Suprapubic skin (tissue), 4 donors: Measurements from ENCODE around the gene SH3TC1. TPM values are rescaled to one million over a fixed set of nuclear protein-coding genes. Genes with fewer than 3 reads are reported as not detected.
A peak's percentile ranks its signal among the peaks of the same experiment; 100 is the strongest.

Experiments used
- DNase-seq, 2 donors: peaks; one replicate each; pipeline ENCODE4 v3.0.0-alpha.2; 2019; ENCODE audit warnings: low spot score in 2 of 2
- H3K27ac ChIP-seq: fragments of 200-600 bp; sonication (generic); one replicate; pipeline ENCODE4 v1.5.1; 2019
- H3K27me3 ChIP-seq: fragments of 200-600 bp; sonication (generic); one replicate; pipeline ENCODE4 v1.5.1; 2019
- H3K36me3 ChIP-seq: fragments of 200-600 bp; sonication (generic); one replicate; pipeline ENCODE4 v1.5.1; 2019
- H3K4me1 ChIP-seq: fragments of 200-600 bp; sonication (generic); one replicate; pipeline ENCODE4 v1.5.1; 2019
- H3K4me3 ChIP-seq: fragments of 200-600 bp; sonication (generic); one replicate; pipeline ENCODE4 v1.5.1; 2019; ENCODE audit warnings: mild to moderate bottlenecking
- H3K9me3 ChIP-seq: fragments of 200-600 bp; sonication (generic); one replicate; pipeline ENCODE4 v1.5.1; 2019
- EP300 ChIP-seq: sonication (generic); formaldehyde crosslinking; IDR thresholded peaks from one replicate; pipeline ENCODE4 v1.6.1; 2017; ENCODE audit warnings: antibody characterized with exemption
- POLR2A ChIP-seq, 2 donors: fragments of 450-650 bp; IDR thresholded peaks; one replicate each; pipeline ENCODE4 v1.6.1; 2017; ENCODE audit warnings: antibody characterized with exemption in 2 of 2, mild to moderate bottlenecking in 2 of 2, moderate library complexity in 2 of 2
- POLR2AphosphoS5 ChIP-seq, 3 donors: sonication (generic); formaldehyde crosslinking; IDR thresholded peaks; one replicate each; pipeline ENCODE4 v1.6.1; 2017; ENCODE audit warnings: antibody characterized with exemption in 3 of 3
- WGBS: methylation state at CpG from one replicate; pipeline ENCODE4 v1.1.5; 2018; 5-methylcytosine and 5-hydroxymethylcytosine counted together
- total RNA-seq, 4 donors: library from RNA; depleted of rRNA; stranded (reverse); fragments of >200 nt; gene quantifications; one replicate each; pipeline ENCODE4 v1.1.0, GENCODE V29; 2016
- TF ChIP-seq, protein P1 (sequence below), 2 donors: fragments of 200-600 bp in 1 of 2; fragments of 450-650 bp in 1 of 2; sonication (generic) in 1 of 2; IDR thresholded peaks; one replicate each; pipeline ENCODE4 v1.5.1; 2016 to 2019; ENCODE audit warnings: antibody characterized with exemption in 2 of 2, mild to moderate bottlenecking in 1 of 2, moderate library complexity in 1 of 2

Gene SH3TC1
- total RNA-seq, 4 donors from 2014 or later = 6.3 to 15.1 (median 9.9) TPM

DNA sequence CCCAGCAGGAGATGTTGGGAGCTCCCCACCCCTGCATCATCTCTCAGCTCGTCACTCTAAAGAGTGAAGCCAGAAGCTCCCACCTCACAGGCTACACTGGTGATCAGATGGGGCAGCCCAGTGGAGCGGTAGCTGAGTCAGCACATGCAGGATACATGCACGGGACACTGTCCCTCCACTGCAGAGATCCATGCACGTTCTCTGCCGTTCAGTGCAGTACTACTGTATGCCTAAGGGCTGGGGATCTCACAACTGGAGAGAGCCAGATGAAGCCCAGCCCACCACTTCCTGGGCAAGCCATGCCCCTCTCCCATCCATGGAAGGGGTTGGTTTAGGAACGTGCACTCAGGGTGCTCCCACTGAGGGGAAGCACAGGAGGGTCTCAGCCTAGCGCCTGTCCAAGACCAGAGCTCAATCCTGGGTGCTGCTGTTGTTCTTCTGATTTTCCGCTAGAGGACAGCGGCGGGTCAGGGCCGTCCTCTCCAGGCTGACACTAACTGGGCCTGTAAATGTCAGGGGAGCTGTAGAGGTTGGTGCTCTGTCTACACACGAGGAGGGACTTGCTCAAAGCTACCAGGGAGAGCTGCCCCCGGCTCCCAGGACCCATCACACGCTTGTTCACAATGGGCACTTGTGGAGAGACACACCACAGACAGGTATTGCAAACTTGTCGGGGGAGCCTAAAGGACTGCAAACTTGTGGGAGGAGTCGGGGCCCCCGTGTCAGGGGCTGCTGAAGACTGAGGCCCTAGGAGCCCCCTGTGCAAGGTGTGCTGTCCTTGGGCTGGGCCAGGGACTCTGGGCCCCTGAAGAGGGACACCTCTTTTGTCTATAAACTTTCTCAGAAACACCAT is 22.3 kb upstream of the SH3TC1 start:
- Histone ChIP-seq H3K27me3 (peaks cover 3% of the 10 kb centered on the region), H3K4me3 (no peak overlapping the region), H3K27ac (no peak overlapping the region), H3K4me1 (peaks cover 15% of the 10 kb centered on the region), H3K9me3 (no peaks in the 10 kb centered on the region), H3K36me3 (no peaks in the 10 kb centered on the region)
- TF ChIP-seq, protein P1, sequence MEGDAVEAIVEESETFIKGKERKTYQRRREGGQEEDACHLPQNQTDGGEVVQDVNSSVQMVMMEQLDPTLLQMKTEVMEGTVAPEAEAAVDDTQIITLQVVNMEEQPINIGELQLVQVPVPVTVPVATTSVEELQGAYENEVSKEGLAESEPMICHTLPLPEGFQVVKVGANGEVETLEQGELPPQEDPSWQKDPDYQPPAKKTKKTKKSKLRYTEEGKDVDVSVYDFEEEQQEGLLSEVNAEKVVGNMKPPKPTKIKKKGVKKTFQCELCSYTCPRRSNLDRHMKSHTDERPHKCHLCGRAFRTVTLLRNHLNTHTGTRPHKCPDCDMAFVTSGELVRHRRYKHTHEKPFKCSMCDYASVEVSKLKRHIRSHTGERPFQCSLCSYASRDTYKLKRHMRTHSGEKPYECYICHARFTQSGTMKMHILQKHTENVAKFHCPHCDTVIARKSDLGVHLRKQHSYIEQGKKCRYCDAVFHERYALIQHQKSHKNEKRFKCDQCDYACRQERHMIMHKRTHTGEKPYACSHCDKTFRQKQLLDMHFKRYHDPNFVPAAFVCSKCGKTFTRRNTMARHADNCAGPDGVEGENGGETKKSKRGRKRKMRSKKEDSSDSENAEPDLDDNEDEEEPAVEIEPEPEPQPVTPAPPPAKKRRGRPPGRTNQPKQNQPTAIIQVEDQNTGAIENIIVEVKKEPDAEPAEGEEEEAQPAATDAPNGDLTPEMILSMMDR (IDR thresholded peaks at IDR 0.05) = peak; percentile 53 to 81
- TF ChIP-seq POLR2A (IDR thresholded peaks at IDR 0.05) = no peak
- 37% methylated on average over 10 of the region's 17 CpGs for WGBS
- DNase-seq = no peak

DNA sequence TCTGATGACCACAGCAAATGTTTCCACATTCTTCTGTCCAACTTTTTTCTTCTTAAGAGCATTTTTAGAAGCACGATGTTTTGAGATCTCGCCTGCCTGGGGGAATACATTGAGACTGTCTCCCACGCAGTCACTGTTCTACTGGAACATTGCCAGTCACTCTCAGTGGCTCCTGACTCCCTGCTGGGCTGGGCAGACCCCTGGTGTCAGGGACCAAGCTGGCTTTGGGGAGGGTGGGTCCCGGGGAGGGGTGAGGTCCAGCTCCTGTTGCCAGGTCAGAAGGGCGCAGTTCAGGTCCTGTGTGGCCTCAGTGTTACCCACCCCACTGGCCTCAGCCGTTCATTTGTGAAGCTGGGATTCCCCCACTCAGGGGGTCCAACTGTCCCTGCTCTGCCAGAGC is 21.5 kb upstream of the SH3TC1 start:
- WGBS = 64% methylated on average over 4 of the region's 6 CpGs
- H3K27ac ChIP-seq = no peak overlapping the region
- peaks cover 20% of the 10 kb centered on the region for H3K4me1 ChIP-seq
- no peak overlapping the region for H3K4me3 ChIP-seq
- peaks cover under 1% of the 10 kb centered on the region for H3K27me3 ChIP-seq
- no peaks in the 10 kb centered on the region for H3K9me3 ChIP-seq
- H3K36me3 ChIP-seq = no peaks in the 10 kb centered on the region
- TF ChIP-seq POLR2AphosphoS5 (IDR thresholded peaks at IDR 0.05) (no peak), POLR2A (IDR thresholded peaks at IDR 0.05) (no peak), EP300 (no peak)
- TF ChIP-seq, protein P1 (IDR thresholded peaks at IDR 0.05) = no peak
- DNase-seq = no peak

DNA sequence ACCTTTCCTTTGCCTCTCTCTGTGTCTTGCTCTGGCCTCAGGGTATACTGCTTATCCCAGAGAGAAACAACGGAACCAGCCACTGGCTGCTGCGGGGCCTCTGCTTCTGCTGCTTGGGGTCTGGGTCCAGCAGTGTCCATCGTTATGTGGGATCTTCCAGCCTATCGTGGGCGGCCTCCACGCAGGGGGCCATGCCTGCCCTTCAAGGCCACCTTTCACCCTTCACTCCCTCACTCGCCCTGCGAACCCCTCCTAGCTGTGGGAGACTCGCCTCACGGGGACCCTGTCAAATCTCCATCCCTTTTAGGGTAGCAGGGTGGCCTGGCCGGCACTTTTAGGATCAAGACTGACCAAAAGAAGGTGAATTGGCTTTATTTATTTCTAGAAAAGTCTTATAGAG is 21.1 kb upstream of the SH3TC1 start:
- TF ChIP-seq, protein P1 (IDR thresholded peaks at IDR 0.05) = no peak
- TF ChIP-seq POLR2AphosphoS5 (IDR thresholded peaks at IDR 0.05) (no peak), POLR2A (IDR thresholded peaks at IDR 0.05) (no peak), EP300 (no peak)
- WGBS = 86% methylated on average over 11 of the region's 11 CpGs
- Histone ChIP-seq H3K27me3 (no peaks in the 10 kb centered on the region), H3K4me1 (peaks cover 24% of the 10 kb centered on the region), H3K27ac (no peak overlapping the region), H3K36me3 (no peaks in the 10 kb centered on the region), H3K9me3 (no peaks in the 10 kb centered on the region), H3K4me3 (no peak overlapping the region)
- DNase-seq = no peak

DNA sequence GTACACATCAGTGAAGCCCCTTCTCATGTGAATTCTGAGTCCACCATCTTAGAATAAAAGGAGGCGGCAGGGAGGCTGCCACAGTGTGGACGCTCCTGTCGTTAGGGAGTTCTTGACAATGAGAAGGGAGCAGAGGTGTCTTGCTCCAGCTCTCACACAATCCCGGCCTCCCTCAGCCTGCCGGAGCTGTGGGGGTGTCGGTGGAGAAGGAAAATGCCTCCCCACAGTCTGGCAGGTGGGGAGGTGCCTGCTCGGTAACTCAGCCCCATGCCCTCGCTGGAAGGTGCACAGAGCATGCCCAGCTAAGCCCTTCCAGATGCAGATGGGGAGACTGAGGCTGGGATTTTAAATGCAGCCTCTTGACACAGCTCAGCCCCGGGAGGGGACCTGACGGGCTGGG is 20.0 kb upstream of the SH3TC1 start:
- DNase-seq = no peak
- TF ChIP-seq POLR2AphosphoS5 (IDR thresholded peaks at IDR 0.05) = no peak
- TF ChIP-seq EP300 = no peak
- no peak for TF ChIP-seq POLR2A (IDR thresholded peaks at IDR 0.05)
- TF ChIP-seq, protein P1 (IDR thresholded peaks at IDR 0.05) = no peak
- WGBS = 93% methylated on average over 5 of the region's 10 CpGs
- peaks cover 35% of the 10 kb centered on the region for H3K4me1 ChIP-seq
- no peak overlapping the region for H3K27ac ChIP-seq
- H3K27me3 ChIP-seq = no peaks in the 10 kb centered on the region
- H3K9me3 ChIP-seq = no peaks in the 10 kb centered on the region
- no peak overlapping the region for H3K4me3 ChIP-seq
- H3K36me3 ChIP-seq = no peaks in the 10 kb centered on the region

DNA sequence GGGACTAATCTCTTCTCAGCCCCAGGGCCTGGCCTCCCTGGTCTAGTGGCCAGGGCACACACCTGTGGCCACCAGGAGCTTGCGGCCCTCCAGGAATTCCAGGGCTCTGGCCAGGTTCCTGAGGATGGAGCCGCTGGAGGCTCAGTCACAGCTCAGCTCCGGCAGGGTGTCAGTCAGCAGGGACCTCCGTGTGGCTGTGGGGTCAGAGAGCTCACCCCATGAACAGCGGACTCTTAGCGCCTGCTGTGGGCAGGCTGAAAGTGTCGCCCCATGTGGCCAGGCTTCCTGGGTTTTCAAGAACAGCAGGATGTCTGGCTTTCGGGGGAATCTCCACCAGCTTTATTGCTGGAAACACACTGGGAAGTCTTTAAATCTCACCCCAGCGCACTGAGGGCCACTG is 19.3 kb upstream of the SH3TC1 start:
- TF ChIP-seq EP300 (no peak), POLR2AphosphoS5 (IDR thresholded peaks at IDR 0.05) (no peak), POLR2A (IDR thresholded peaks at IDR 0.05) (no peak)
- TF ChIP-seq, protein P1 (IDR thresholded peaks at IDR 0.05) = no peak
- H3K9me3 ChIP-seq = no peaks in the 10 kb centered on the region
- WGBS = 98% methylated on average over 4 of the region's 9 CpGs
- DNase-seq = no peak
- peaks cover 39% of the 10 kb centered on the region for H3K4me1 ChIP-seq
- H3K27ac ChIP-seq = no peak overlapping the region
- H3K4me3 ChIP-seq = no peak overlapping the region
- no peaks in the 10 kb centered on the region for H3K36me3 ChIP-seq
- H3K27me3 ChIP-seq = no peaks in the 10 kb centered on the region
